RWPE1 (cell line): Measurements from ENCODE around the gene MTX1.

Source experiments
- CTCF ChIA-PET: fragments of 350-600 bp; sonication (Branson Sonifier 250); formaldehyde crosslinking; extraction: SDS; loops from one replicate; lab custom pipeline; 2021; lab: Yijun Ruan, JAX
- POLR2A ChIA-PET: fragments of 400-600 bp; formaldehyde crosslinking; extraction: SDS; loops from one replicate; lab custom pipeline; 2020; ENCODE audit warnings: antibody characterized with exemption; ENCODE audit not compliant: low non-redundant PET; lab: Yijun Ruan, JAX
- DNase-seq: peaks from one replicate; pipeline ENCODE4 v3.0.0; 2012; ENCODE audit warnings: low spot score
- H3K27ac ChIP-seq: fragments of 450-650 bp; 2 replicates; pipeline ENCODE4 v1.5.1; 2017
- TF ChIP-seq, protein P1 (sequence below): fragments of 450-650 bp; conservative IDR thresholded peaks from 2 replicates; pipeline ENCODE4 v1.5.1; 2017; ENCODE audit warnings: low read depth, mild to moderate bottlenecking

The MTX1 gene

DNA sequence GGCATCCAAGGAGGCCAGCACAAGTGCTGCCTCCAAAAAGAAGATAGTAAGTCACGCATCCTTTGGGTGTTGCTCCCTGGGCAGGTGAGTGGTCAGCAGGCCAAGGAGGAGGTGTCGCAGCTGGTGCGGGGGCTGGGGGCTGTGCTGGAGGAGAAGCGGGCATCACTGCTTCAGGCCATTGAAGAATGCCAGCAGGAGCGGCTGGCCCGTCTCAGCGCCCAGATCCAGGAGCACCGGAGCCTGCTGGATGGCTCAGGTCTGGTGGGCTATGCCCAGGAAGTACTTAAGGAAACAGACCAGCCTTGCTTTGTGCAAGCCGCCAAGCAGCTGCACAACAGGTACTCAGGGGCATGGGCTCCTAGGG is 30.6 kb upstream of the MTX1 start:
- POLR2A ChIA-PET: no interaction called here
- DNase-seq: no peak
- peak overlapping the region; percentile 87 for H3K27ac ChIP-seq
- CTCF ChIA-PET: interaction anchor here (1.1 to 3.1 kb wide), 6 partner anchors 9 to 43 kb away, joined by 4 to 24 read pairs (median 6); no protein-coding TSS in a partner anchor
- TF ChIP-seq, protein P1, sequence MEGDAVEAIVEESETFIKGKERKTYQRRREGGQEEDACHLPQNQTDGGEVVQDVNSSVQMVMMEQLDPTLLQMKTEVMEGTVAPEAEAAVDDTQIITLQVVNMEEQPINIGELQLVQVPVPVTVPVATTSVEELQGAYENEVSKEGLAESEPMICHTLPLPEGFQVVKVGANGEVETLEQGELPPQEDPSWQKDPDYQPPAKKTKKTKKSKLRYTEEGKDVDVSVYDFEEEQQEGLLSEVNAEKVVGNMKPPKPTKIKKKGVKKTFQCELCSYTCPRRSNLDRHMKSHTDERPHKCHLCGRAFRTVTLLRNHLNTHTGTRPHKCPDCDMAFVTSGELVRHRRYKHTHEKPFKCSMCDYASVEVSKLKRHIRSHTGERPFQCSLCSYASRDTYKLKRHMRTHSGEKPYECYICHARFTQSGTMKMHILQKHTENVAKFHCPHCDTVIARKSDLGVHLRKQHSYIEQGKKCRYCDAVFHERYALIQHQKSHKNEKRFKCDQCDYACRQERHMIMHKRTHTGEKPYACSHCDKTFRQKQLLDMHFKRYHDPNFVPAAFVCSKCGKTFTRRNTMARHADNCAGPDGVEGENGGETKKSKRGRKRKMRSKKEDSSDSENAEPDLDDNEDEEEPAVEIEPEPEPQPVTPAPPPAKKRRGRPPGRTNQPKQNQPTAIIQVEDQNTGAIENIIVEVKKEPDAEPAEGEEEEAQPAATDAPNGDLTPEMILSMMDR: no peak

DNA sequence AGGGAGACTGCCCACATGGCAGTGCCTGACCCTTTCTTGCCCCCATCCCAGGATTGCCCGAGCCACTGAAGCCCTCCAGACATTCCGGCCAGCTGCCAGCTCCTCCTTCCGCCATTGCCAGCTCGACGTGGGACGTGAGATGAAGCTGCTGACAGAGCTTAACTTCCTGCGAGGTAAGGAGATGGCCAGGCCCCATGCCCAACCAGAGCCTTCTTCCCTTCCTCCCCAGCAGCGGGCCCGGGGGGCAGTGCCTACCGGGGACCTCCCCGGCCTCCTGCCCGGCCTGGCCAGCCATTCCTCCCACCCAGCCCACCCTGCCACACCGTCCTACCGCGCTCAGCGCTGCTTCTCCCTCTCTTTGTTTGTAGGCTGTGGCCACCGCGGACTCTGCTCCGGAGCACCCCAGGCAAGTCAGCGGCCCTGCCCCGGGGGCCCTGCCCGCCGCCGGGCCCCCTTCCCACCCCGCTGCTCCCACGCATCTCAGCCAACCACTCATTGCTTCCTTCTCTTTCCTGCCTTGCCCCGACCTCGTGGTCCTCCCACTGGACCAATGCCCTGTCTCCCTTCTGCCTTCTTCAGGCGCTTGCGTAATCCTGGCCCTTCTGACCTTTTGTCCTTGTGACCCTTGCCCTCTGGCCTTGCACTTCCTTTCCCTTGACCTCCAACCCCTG is 29.9 kb upstream of the MTX1 start:
- POLR2A ChIA-PET: no interaction called here

DNA sequence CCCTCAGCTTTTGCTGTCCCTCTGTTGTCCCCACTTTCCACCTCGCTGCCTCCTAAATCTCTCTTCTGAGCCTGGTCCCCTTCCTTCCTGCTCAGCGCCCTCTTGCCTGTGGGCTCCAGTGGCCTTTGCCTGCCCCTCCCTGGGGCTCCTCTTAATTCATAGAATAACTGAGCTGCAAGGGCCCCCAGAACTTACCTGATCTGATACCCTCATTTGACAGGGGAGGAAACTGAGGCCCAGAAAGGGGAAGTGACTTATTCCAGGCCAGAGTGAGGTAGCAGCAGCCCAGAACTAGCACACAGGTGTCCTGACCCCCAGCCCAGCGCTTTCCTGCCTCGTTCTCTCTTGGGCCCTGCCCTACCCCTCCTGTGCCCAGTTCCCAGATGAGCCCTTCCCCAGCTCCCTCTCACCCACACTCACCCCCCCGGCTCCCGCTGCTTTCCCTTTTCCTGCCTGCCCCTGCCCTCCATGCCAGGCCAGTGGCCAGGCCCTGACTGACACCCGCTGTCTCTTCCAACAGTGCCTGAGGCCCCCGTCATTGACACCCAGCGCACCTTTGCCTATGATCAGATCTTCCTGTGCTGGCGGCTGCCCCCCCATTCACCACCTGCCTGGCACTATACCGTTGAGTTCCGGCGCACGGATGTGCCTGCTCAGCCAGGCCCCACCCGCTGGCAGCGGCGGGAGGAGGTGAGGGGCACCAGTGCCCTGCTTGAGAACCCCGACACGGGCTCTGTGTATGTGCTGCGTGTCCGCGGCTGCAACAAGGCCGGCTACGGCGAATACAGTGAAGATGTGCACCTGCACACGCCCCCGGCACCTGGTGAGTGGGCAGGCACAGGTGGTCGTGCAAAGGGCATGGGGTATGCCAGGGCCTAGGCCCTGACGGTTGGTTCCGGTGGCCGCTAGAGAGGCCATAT is 29.1 kb upstream of the MTX1 start:
- ChIA-PET POLR2A (no interaction called here), CTCF (interaction anchor here (3.1 kb wide), 1 partner anchor 14 kb away, joined by 8 read pairs; no protein-coding TSS in a partner anchor)
- no peak for DNase-seq
- TF ChIP-seq, protein P1: no peak
- H3K27ac ChIP-seq: peak overlapping the region; percentile 87

More for the DNA sequence above, 29.9 kb upstream of the MTX1 start:
- peak overlapping the region; percentile 87 for H3K27ac ChIP-seq
- TF ChIP-seq, protein P1: no peak
- no peak for DNase-seq
- CTCF ChIA-PET: interaction anchor here (3.1 kb wide), 1 partner anchor 15 kb away, joined by 8 read pairs; no protein-coding TSS in a partner anchor

DNA sequence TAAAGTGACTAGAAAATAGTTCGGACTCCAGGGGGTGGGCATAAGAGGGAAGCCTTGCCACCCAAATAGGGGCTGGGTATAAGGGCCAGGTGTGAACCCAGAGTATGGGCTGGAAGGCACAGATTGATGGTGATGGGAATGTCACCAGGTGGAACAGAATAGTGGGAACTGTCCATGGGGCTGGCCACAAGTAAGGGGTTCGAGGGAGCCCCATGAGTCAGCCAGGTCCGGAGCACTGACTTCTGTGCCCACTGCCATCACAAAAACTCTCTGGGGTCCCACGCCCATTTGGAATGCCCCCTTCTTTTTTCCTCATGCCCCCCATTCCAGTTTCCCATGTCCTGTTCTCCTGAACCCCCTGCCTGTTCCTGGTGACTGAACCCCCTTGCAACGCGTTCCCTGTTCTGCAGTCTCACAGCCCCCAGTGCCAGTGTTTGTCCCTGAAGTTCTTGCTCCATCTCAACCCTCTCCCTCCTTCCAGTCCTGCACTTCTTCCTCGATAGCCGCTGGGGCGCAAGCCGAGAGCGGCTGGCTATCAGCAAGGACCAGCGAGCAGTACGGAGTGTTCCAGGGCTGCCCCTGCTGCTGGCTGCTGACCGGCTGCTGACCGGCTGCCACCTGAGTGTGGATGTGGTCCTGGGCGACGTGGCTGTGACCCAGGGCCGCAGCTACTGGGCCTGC is 27.0 kb upstream of the MTX1 start:
- ChIA-PET POLR2A (no interaction called here), CTCF (interaction anchor here (0.6 to 0.7 kb wide), 2 partner anchors 9 to 545 kb away, joined by 3 to 4 read pairs; partner anchors contain the start of gene KRTCAP2)
- no peak for DNase-seq
- TF ChIP-seq, protein P1: no peak
- H3K27ac ChIP-seq: peak overlapping the region; percentile 8; the same call in 1 of the 2 replicates

DNA sequence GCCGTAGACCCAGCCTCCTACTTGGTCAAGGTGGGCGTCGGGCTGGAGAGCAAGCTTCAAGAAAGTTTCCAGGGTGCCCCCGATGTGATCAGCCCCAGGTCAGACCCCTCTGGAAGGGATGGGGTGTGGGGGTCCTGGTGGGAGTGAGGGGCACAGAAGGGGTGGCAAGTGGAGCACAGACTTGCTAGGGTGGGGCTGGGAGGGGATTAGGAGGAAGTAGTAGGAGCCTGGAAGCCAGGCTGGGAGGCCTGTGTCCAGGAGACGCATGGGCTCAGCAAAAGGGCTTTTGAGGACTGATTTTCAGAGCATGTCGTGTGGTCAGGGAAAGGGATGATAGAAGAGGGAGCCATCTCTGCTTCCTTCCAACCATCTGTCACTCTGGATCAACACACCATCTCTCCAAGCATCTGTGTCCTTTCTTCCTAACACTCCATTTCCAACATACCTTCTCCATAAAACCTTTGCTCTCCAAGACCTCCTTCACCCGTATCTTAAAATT is 26.4 kb upstream of the MTX1 start:
- TF ChIP-seq, protein P1: no peak
- peak overlapping the region; percentile 8; the same call in 1 of the 2 replicates for H3K27ac ChIP-seq
- no peak for DNase-seq
- ChIA-PET CTCF (interaction anchor here (0.6 to 0.8 kb wide), 2 partner anchors 9 to 11 kb away, joined by 3 to 4 read pairs; partner anchors contain the start of gene KRTCAP2), POLR2A (no interaction called here)

DNA sequence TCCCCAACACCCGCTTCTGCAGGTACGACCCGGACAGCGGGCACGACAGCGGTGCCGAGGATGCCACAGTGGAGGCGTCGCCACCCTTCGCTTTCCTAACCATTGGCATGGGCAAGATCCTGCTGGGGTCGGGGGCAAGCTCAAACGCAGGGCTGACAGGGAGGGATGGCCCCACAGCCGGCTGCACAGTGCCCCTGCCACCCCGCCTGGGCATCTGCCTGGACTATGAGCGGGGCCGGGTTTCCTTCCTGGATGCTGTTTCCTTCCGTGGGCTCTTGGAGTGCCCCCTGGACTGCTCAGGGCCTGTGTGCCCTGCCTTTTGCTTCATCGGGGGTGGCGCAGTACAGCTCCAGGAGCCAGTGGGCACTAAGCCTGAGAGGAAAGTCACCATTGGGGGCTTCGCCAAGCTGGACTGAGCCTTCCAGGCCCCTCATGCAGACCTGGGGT is 24.7 kb upstream of the MTX1 start:
- peak overlapping the region; percentile 64 for H3K27ac ChIP-seq
- TF ChIP-seq, protein P1: no peak
- no peak for DNase-seq
- POLR2A ChIA-PET: no interaction called here
- CTCF ChIA-PET: interaction anchor here (0.6 to 2.3 kb wide), 2 partner anchors 10 to 96 kb away, joined by 4 to 15 read pairs; no protein-coding TSS in a partner anchor
